ENCODE measurements around the gene IL1R2.

DNA sequence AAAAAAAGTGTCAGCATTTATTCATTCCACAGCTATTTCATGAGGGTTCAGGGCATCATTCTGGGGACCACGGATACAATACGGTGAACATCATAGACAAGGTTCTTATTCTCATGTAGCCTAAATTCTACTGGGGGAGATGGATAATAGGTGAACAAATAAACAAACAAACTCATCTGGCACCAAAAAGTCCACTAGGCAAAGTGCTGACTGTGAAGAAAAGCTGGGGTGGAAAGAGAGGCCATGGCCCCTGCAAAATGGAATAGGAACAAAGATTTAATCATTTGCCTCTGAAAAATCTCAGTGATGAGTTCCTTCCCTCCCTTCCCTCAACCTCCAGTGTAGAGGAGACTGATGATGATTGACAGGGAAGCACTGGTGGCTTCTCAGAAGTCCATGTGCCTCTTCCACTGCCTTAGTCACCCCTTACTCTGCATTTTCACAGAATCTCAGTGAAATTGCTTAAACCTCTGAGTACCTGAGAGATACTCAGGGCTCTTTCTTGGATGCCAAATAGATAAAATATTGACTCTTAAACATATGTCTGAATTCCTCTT, 81.5 kb downstream of the IL1R2 start:
- TF ChIP-seq CTCF (IDR thresholded peaks at IDR 0.05) (no peak), ELK1 (IDR thresholded peaks at IDR 0.05; ENCODE audit: low read depth, low read length) (no peak), RCOR1 (IDR thresholded peaks at IDR 0.05; ENCODE audit: low read depth, low read length) (no peak), POLR2A (IDR thresholded peaks at IDR 0.05; ENCODE audit: low read length) (no peak), CEBPB (IDR thresholded peaks at IDR 0.05) (no peak), RNF2 (IDR thresholded peaks at IDR 0.05; ENCODE audit: borderline replicate concordance, low read depth) (no peak)
- TF ChIP-seq, protein P1, sequence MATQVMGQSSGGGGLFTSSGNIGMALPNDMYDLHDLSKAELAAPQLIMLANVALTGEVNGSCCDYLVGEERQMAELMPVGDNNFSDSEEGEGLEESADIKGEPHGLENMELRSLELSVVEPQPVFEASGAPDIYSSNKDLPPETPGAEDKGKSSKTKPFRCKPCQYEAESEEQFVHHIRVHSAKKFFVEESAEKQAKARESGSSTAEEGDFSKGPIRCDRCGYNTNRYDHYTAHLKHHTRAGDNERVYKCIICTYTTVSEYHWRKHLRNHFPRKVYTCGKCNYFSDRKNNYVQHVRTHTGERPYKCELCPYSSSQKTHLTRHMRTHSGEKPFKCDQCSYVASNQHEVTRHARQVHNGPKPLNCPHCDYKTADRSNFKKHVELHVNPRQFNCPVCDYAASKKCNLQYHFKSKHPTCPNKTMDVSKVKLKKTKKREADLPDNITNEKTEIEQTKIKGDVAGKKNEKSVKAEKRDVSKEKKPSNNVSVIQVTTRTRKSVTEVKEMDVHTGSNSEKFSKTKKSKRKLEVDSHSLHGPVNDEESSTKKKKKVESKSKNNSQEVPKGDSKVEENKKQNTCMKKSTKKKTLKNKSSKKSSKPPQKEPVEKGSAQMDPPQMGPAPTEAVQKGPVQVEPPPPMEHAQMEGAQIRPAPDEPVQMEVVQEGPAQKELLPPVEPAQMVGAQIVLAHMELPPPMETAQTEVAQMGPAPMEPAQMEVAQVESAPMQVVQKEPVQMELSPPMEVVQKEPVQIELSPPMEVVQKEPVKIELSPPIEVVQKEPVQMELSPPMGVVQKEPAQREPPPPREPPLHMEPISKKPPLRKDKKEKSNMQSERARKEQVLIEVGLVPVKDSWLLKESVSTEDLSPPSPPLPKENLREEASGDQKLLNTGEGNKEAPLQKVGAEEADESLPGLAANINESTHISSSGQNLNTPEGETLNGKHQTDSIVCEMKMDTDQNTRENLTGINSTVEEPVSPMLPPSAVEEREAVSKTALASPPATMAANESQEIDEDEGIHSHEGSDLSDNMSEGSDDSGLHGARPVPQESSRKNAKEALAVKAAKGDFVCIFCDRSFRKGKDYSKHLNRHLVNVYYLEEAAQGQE (IDR thresholded peaks at IDR 0.05), result no peak
